GM12878 (cell line): ENCODE measurements around the gene MACROD2.

Experiments
- E2F8 ChIP-seq: fragments of 450-650 bp; IDR thresholded peaks from 2 replicates; pipeline ENCODE4 v1.6.1; 2018; ENCODE audit warnings: mild to moderate bottlenecking, low read depth, moderate library complexity; ENCODE audit not compliant: partially characterized antibody
- EP300 ChIP-seq, 2 experiments: fragments of 150-350 bp in 1 of 2; IDR thresholded peaks; 2 replicates each; pipeline ENCODE4 v1.6.1; 2011 to 2012; ENCODE audit warnings: low read depth in 2 of 2, low read length in 2 of 2, borderline replicate concordance in 1 of 2, improper control_type of control experiment in 1 of 2, inconsistent platforms in 1 of 2; ENCODE audit not compliant: control insufficient read depth in 1 of 2
- HDAC2 ChIP-seq: fragments of 200-600 bp; sonication (generic); IDR thresholded peaks from 2 replicates; pipeline ENCODE4 v1.6.1; 2017
- JUND ChIP-seq: IDR thresholded peaks from 2 replicates; pipeline ENCODE4 v1.6.1; 2012; ENCODE audit warnings: low read depth, mild to moderate bottlenecking, low read length, improper control_type of control experiment, moderate library complexity
- LARP7 ChIP-seq: fragments of 450-650 bp; IDR thresholded peaks from 2 replicates; pipeline ENCODE4 v1.6.1; 2017; ENCODE audit warnings: mild to moderate bottlenecking
- MXI1 ChIP-seq: fragments of 150-350 bp; IDR thresholded peaks from 2 replicates; pipeline ENCODE4 v1.6.1; 2011; ENCODE audit warnings: low read depth, mild to moderate bottlenecking, inconsistent platforms, low read length, improper control_type of control experiment
- NFIC ChIP-seq: IDR thresholded peaks from 2 replicates; pipeline ENCODE4 v1.6.1; 2012; ENCODE audit warnings: low read depth, mild to moderate bottlenecking, inconsistent platforms, low read length, moderate library complexity
- RCOR1 ChIP-seq: conservative IDR thresholded peaks from 2 replicates; pipeline ENCODE4 v1.6.1; 2012; ENCODE audit warnings: low read depth, low read length, improper control_type of control experiment
- SMC3 ChIP-seq: IDR thresholded peaks from 2 replicates; pipeline ENCODE4 v1.6.1; 2011; ENCODE audit warnings: low read length, improper control_type of control experiment, borderline replicate concordance
- ZNF274 ChIP-seq: IDR thresholded peaks from one replicate; pipeline ENCODE4 v1.8.0; 2011; ENCODE audit not compliant: insufficient read length, insufficient read depth
- TF ChIP-seq, protein P1 (sequence below), 3 experiments: IDR thresholded peaks in 2 of 3; conservative IDR thresholded peaks in 1 of 3; 2 replicates each; pipeline ENCODE4 v1.5.1; 2011; ENCODE audit warnings: low read depth in 3 of 3, low read length in 3 of 3, mild to moderate bottlenecking in 3 of 3, control low read depth in 2 of 3, moderate library complexity in 2 of 3, inconsistent platforms in 1 of 3, mixed read lengths in 1 of 3; ENCODE audit not compliant: control insufficient read depth in 2 of 3, insufficient read depth in 1 of 3; ENCODE audit errors: extremely low read depth in 1 of 3

DNA sequence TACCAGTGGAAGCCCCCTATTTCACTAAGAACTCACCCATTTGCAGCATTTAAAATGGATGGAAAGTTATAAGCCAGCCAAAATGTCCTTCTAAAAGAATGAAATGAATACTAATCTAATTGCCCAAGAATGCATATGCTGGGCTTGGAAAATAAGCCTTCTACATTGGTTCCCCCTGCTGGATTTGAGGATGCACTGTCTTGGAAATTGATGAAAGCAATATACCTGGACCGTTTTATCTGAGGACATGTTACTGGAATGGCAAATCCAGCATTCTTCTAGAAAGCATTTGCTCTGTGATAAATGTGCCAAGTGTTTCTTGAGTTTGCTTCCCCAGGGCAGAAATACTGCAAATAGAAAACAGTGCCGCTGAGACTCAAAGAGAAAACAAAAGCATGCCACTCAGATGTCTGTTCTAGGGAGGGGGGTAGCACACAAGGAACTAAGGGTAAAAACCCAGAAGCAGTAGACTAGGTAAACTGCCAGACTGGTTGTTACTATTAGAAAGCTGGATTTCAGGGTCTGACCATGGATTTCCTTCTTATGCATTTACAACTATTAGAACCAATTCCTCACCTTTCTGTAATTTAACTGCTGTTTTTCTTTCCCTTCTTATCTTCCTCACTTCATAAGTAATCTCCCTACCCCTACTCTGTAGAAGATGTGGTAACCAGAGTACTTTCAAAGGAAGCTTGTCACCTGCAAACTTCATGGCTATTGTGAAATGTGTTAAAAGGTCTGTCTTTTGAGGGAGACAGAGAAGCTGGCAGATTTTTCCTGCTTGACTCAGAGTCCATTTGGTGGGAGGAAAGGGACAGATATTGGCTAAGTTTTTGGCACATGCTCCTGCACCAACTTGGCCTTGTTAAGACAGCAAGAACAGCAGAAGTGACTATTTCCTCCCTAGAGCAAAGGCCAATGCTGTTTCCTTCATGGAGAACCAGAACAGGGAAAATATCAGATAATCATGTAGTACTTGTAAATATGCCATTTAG, 1935.3 kb downstream of the MACROD2 start:
- no peak for TF ChIP-seq HDAC2
- TF ChIP-seq ZNF274, result no peak
- no peak for TF ChIP-seq RCOR1
- no peak for TF ChIP-seq NFIC
- TF ChIP-seq MXI1, result no peak
- TF ChIP-seq JUND, result no peak
- peak; percentile 25; the same call in 1 of the 2 replicates for TF ChIP-seq SMC3
- TF ChIP-seq, protein P1, sequence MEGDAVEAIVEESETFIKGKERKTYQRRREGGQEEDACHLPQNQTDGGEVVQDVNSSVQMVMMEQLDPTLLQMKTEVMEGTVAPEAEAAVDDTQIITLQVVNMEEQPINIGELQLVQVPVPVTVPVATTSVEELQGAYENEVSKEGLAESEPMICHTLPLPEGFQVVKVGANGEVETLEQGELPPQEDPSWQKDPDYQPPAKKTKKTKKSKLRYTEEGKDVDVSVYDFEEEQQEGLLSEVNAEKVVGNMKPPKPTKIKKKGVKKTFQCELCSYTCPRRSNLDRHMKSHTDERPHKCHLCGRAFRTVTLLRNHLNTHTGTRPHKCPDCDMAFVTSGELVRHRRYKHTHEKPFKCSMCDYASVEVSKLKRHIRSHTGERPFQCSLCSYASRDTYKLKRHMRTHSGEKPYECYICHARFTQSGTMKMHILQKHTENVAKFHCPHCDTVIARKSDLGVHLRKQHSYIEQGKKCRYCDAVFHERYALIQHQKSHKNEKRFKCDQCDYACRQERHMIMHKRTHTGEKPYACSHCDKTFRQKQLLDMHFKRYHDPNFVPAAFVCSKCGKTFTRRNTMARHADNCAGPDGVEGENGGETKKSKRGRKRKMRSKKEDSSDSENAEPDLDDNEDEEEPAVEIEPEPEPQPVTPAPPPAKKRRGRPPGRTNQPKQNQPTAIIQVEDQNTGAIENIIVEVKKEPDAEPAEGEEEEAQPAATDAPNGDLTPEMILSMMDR (IDR thresholded peaks at IDR 0.05 in 2 of 3, conservative IDR thresholded peaks at IDR 0.05 in 1 of 3; ENCODE audit: control insufficient read depth in 2 of 3, extremely low read depth in 1 of 3, insufficient read depth in 1 of 3, low read depth in 3 of 3, low read length in 3 of 3), result peak; percentile 22 to 37 (median 37); a peak in 4 of 6 replicates
- TF ChIP-seq LARP7, result no peak
- no peak for TF ChIP-seq E2F8
- TF ChIP-seq EP300 (IDR thresholded peaks at IDR 0.05; ENCODE audit: borderline replicate concordance in 1 of 2, control insufficient read depth in 1 of 2, low read depth in 2 of 2, low read length in 2 of 2), result no peak
